Activated CD8-positive, alpha-beta T cell treated with anti-CD3 and anti-CD28 coated beads for 36 hours (primary cell): ENCODE data around the gene FKBP7. TPM values are rescaled to one million over a fixed set of nuclear protein-coding genes. Genes with fewer than 3 reads are reported as not detected.

Experiments
- ATAC-seq: fragments of 200-7000 bp; cut with Tn5 transposase; one replicate; pipeline ENCODE4 v1.10.0; 2021; ENCODE audit warnings: mild to moderate bottlenecking, moderate library complexity
- CTCF ChIA-PET: fragments of 350-600 bp; sonication (Branson Sonifier 250); formaldehyde crosslinking; loops from one replicate; lab custom pipeline; 2021; ENCODE audit warnings: antibody characterized with exemption; lab: Charles Lee
- POLR2A ChIA-PET: fragments of 350-600 bp; sonication (Branson Sonifier 250); formaldehyde crosslinking; loops from one replicate; lab custom pipeline; 2021; ENCODE audit warnings: antibody characterized with exemption; lab: Charles Lee
- DNase-seq: peaks from one replicate; pipeline ENCODE4 v3.0.0-alpha.2; 2020
- H3K27ac Mint-ChIP-seq: one replicate; pipeline ENCODE4 v1.8.0; 2021; ENCODE audit warnings: mild to moderate bottlenecking, mixed read lengths
- H3K27me3 Mint-ChIP-seq: one replicate; pipeline ENCODE4 v1.8.0; 2021; ENCODE audit warnings: mixed read lengths
- H3K36me3 Mint-ChIP-seq: one replicate; pipeline ENCODE4 v1.8.0; 2021; ENCODE audit warnings: low read depth, mixed read lengths
- H3K4me1 Mint-ChIP-seq: one replicate; pipeline ENCODE4 v1.8.0; 2021; ENCODE audit warnings: low read depth, mixed read lengths
- H3K4me3 Mint-ChIP-seq: one replicate; pipeline ENCODE4 v1.8.0; 2021; ENCODE audit warnings: mild to moderate bottlenecking, moderate library complexity, mixed read lengths
- H3K9me3 Mint-ChIP-seq: one replicate; pipeline ENCODE4 v1.8.0; 2021; ENCODE audit warnings: mixed read lengths
- CTCF ChIP-seq: fragments of 200-600 bp; IDR thresholded peaks from one replicate; pipeline ENCODE4 v1.8.0; 2022; ENCODE audit warnings: antibody characterized with exemption, mild to moderate bottlenecking
- intact Hi-C: fragments of 100-400 bp; cut with micrococcal nuclease; formaldehyde crosslinking; loops from one replicate; pipeline ENCODE4 v1.10.0; 2022
- total RNA-seq, 2 experiments: library from RNA; stranded (reverse); gene quantifications; one replicate each; pipeline ENCODE4 v1.2.3, GENCODE V29; 2021

Gene FKBP7
- total RNA-seq, 2 experiments from 2014 or later: 2.1 to 3.0 TPM

GRCh38 chr2:178498137-178498536 is 19.7 kb upstream of the FKBP7 start:
- CTCF ChIA-PET: interaction anchor here (1.4 kb wide), 1 partner anchor 125 kb away, joined by 4 read pairs; no protein-coding TSS in a partner anchor
- POLR2A ChIA-PET: interaction anchor here (1.2 kb wide), 1 partner anchor 13 kb away, joined by 3 read pairs; no protein-coding TSS in a partner anchor
- H3K4me1 Mint-ChIP-seq: no peaks in the 10 kb centered on the region
- H3K27ac Mint-ChIP-seq: no peak overlapping the region
- intact Hi-C loops: no loop called here
- no peak for TF ChIP-seq CTCF
- peaks cover 41% of the 10 kb centered on the region for H3K36me3 Mint-ChIP-seq
- no peak for ATAC-seq
- no peak overlapping the region for H3K4me3 Mint-ChIP-seq
- H3K27me3 Mint-ChIP-seq: no peaks in the 10 kb centered on the region
- H3K9me3 Mint-ChIP-seq: no peaks in the 10 kb centered on the region
- no peak for DNase-seq

- Mint-ChIP-seq H3K36me3 (peaks cover 42% of the 10 kb centered on the region), H3K9me3 (no peaks in the 10 kb centered on the region), H3K4me1 (peaks cover 3% of the 10 kb centered on the region), H3K27me3 (no peaks in the 10 kb centered on the region), H3K27ac (no peak overlapping the region), H3K4me3 (no peak overlapping the region)
- intact Hi-C loops: no loop called here
- ChIA-PET CTCF (interaction anchor here (1.0 kb wide), 1 partner anchor 17 kb away, joined by 3 read pairs; no protein-coding TSS in a partner anchor), POLR2A (no interaction called here)
- TF ChIP-seq CTCF: no peak
- DNase-seq (no peak), ATAC-seq (no peak)
Measured at GRCh38 chr2:178496049-178496448, 17.6 kb upstream of the FKBP7 start.

- no peak for TF ChIP-seq CTCF
- Mint-ChIP-seq H3K4me3 (no peak overlapping the region), H3K27ac (no peak overlapping the region), H3K36me3 (peaks cover 47% of the 10 kb centered on the region), H3K27me3 (no peaks in the 10 kb centered on the region), H3K9me3 (no peaks in the 10 kb centered on the region), H3K4me1 (peaks cover 24% of the 10 kb centered on the region)
- DNase-seq (no peak), ATAC-seq (no peak)
- POLR2A ChIA-PET: interaction anchor here (2.1 kb wide), 1 partner anchor 10 kb away, joined by 7 read pairs; no protein-coding TSS in a partner anchor
- intact Hi-C loops: no loop called here
- CTCF ChIA-PET: interaction anchor here (1.1 kb wide), 1 partner anchor 209 kb away, joined by 3 read pairs; no protein-coding TSS in a partner anchor
Measured at GRCh38 chr2:178491612-178492011, 13.2 kb upstream of the FKBP7 start.

GRCh38 chr2:178485356-178485755 is 7.0 kb upstream of the FKBP7 start:
- ChIA-PET POLR2A (no interaction called here), CTCF (interaction anchor here (1.0 kb wide), 1 partner anchor 38 kb away, joined by 3 read pairs; no protein-coding TSS in a partner anchor)
- Mint-ChIP-seq H3K4me3 (no peak overlapping the region), H3K27me3 (no peaks in the 10 kb centered on the region), H3K4me1 (peaks cover 47% of the 10 kb centered on the region), H3K36me3 (peaks cover 22% of the 10 kb centered on the region), H3K9me3 (no peaks in the 10 kb centered on the region), H3K27ac (no peak overlapping the region)
- TF ChIP-seq CTCF: no peak
- intact Hi-C loops: no loop called here
- ATAC-seq (no peak), DNase-seq (no peak)

GRCh38 chr2:178484245-178485041 is 6.0 kb upstream of the FKBP7 start:
- no peak for ATAC-seq
- peaks cover 16% of the 10 kb centered on the region for H3K36me3 Mint-ChIP-seq
- intact Hi-C loops: no loop called here
- POLR2A ChIA-PET: no interaction called here
- no peaks in the 10 kb centered on the region for H3K27me3 Mint-ChIP-seq
- no peak for TF ChIP-seq CTCF
- DNase-seq: no peak
- CTCF ChIA-PET: interaction anchor here (1.0 kb wide), 1 partner anchor 39 kb away, joined by 3 read pairs; no protein-coding TSS in a partner anchor
- H3K27ac Mint-ChIP-seq: no peak overlapping the region
- H3K4me3 Mint-ChIP-seq: no peak overlapping the region
- no peaks in the 10 kb centered on the region for H3K9me3 Mint-ChIP-seq
- H3K4me1 Mint-ChIP-seq: peaks cover 44% of the 10 kb centered on the region
